ENCODE data around the gene ADAMTSL1. TPM values are rescaled to one million over a fixed set of nuclear protein-coding genes. Genes with fewer than 3 reads are reported as not detected.

ADAMTSL1 gene
- total RNA-seq, 1 experiment from 2014 or later: 0.94 TPM

- no peaks in the 10 kb centered on the region for H3K36me3 Mint-ChIP-seq
- H3K27me3 Mint-ChIP-seq (ENCODE audit: low read depth): no peaks in the 10 kb centered on the region
- TF ChIP-seq NFE2L1 (CRISPR knock-in tag; IDR thresholded peaks at IDR 0.05) (no peak), FOXJ3 (CRISPR knock-in tag; IDR thresholded peaks at IDR 0.05; ENCODE audit: borderline replicate concordance) (no peak), EMX1 (CRISPR knock-in tag; IDR thresholded peaks at IDR 0.05) (no peak), NR2C2 (CRISPR knock-in tag; IDR thresholded peaks at IDR 0.05) (no peak)
- DNase-seq (ENCODE audit: low spot score) (no peak), ATAC-seq (no peak)
- ChIA-PET POLR2A (no interaction called here), CTCF (interaction anchor here (1.4 to 1.7 kb wide), 2 partner anchors 35 to 987 kb away, joined by 3 to 6 read pairs; no protein-coding TSS in a partner anchor)
- H3K9me3 Mint-ChIP-seq: no peaks in the 10 kb centered on the region
- H3K4me1 Mint-ChIP-seq: peaks cover 37% of the 10 kb centered on the region
- no peak overlapping the region for H3K4me3 Mint-ChIP-seq
- no peak overlapping the region for H3K27ac Mint-ChIP-seq
Observed at GRCh38 chr9:18477719-18478118, 3.8 kb downstream of the ADAMTSL1 start.

GRCh38 chr9:18478501-18479361, 4.8 kb downstream of the ADAMTSL1 start:
- Mint-ChIP-seq H3K27ac (no peak overlapping the region), H3K27me3 (ENCODE audit: low read depth) (no peaks in the 10 kb centered on the region), H3K9me3 (no peaks in the 10 kb centered on the region), H3K36me3 (no peaks in the 10 kb centered on the region), H3K4me1 (peaks cover 29% of the 10 kb centered on the region), H3K4me3 (no peak overlapping the region)
- POLR2A ChIA-PET: no interaction called here
- ATAC-seq: no peak
- no peak for DNase-seq (ENCODE audit: low spot score)
- TF ChIP-seq ZNF416 (CRISPR knock-in tag; IDR thresholded peaks at IDR 0.05) (no peak), ESRRA (CRISPR knock-in tag; IDR thresholded peaks at IDR 0.05; ENCODE audit: borderline replicate concordance) (no peak), KAT7 (CRISPR knock-in tag; IDR thresholded peaks at IDR 0.05; ENCODE audit: borderline replicate concordance) (no peak)
- CTCF ChIA-PET: interaction anchor here (1.7 kb wide), 1 partner anchor 36 kb away, joined by 3 read pairs; no protein-coding TSS in a partner anchor

- POLR2A ChIA-PET: no interaction called here
- H3K27ac Mint-ChIP-seq: no peak overlapping the region
- H3K9me3 Mint-ChIP-seq: no peaks in the 10 kb centered on the region
- no peaks in the 10 kb centered on the region for H3K36me3 Mint-ChIP-seq
- H3K27me3 Mint-ChIP-seq (ENCODE audit: low read depth): no peaks in the 10 kb centered on the region
- ATAC-seq: no peak
- TF ChIP-seq ELF4 (CRISPR knock-in tag; IDR thresholded peaks at IDR 0.05; ENCODE audit: low read depth) (no peak), ZNF232 (CRISPR knock-in tag; IDR thresholded peaks at IDR 0.05) (no peak), ZNF281 (CRISPR knock-in tag; IDR thresholded peaks at IDR 0.05) (no peak)
- peaks cover 22% of the 10 kb centered on the region for H3K4me1 Mint-ChIP-seq
- DNase-seq (ENCODE audit: low spot score): no peak
- H3K4me3 Mint-ChIP-seq: no peak overlapping the region
- CTCF ChIA-PET: interaction anchor here (1.7 kb wide), 1 partner anchor 37 kb away, joined by 3 read pairs; no protein-coding TSS in a partner anchor
Observed at GRCh38 chr9:18479405-18479804, 5.5 kb downstream of the ADAMTSL1 start.

GRCh38 chr9:18480662-18481093, 6.7 kb downstream of the ADAMTSL1 start:
- Mint-ChIP-seq H3K27me3 (ENCODE audit: low read depth) (no peaks in the 10 kb centered on the region), H3K4me3 (no peak overlapping the region), H3K36me3 (no peaks in the 10 kb centered on the region), H3K27ac (no peak overlapping the region), H3K9me3 (no peaks in the 10 kb centered on the region), H3K4me1 (peaks cover 16% of the 10 kb centered on the region)
- ChIA-PET CTCF (no interaction called here), POLR2A (interaction anchor here (0.6 kb wide), 1 partner anchor 61 kb away, joined by 4 read pairs; no protein-coding TSS in a partner anchor)
- ATAC-seq (no peak), DNase-seq (ENCODE audit: low spot score) (no peak)
- TF ChIP-seq ZNF138 (CRISPR knock-in tag; conservative IDR thresholded peaks at IDR 0.05) (no peak), ZNF416 (CRISPR knock-in tag; IDR thresholded peaks at IDR 0.05) (no peak), RELA (CRISPR knock-in tag; IDR thresholded peaks at IDR 0.05; ENCODE audit: borderline replicate concordance) (no peak), KAT7 (CRISPR knock-in tag; IDR thresholded peaks at IDR 0.05; ENCODE audit: borderline replicate concordance) (no peak)

- Mint-ChIP-seq H3K27me3 (ENCODE audit: low read depth) (no peaks in the 10 kb centered on the region), H3K27ac (no peak overlapping the region), H3K36me3 (no peaks in the 10 kb centered on the region), H3K4me1 (peaks cover 10% of the 10 kb centered on the region), H3K9me3 (no peaks in the 10 kb centered on the region), H3K4me3 (no peak overlapping the region)
- ChIA-PET POLR2A (no interaction called here), CTCF (no interaction called here)
- ATAC-seq (no peak), DNase-seq (ENCODE audit: low spot score) (no peak)
- no peak for TF ChIP-seq JUN (CRISPR knock-in tag; IDR thresholded peaks at IDR 0.05)
- TF ChIP-seq RELA (CRISPR knock-in tag; IDR thresholded peaks at IDR 0.05; ENCODE audit: borderline replicate concordance): no peak
- no peak for TF ChIP-seq ERG (CRISPR knock-in tag; IDR thresholded peaks at IDR 0.05)
- TF ChIP-seq SMAD3 (CRISPR knock-in tag; IDR thresholded peaks at IDR 0.05; ENCODE audit: borderline replicate concordance): no peak
- no peak for TF ChIP-seq PRRX2 (CRISPR knock-in tag; IDR thresholded peaks at IDR 0.05)
- no peak for TF ChIP-seq STAT6 (CRISPR knock-in tag; conservative IDR thresholded peaks at IDR 0.05; ENCODE audit: low read depth)
- TF ChIP-seq ZNF416 (CRISPR knock-in tag; IDR thresholded peaks at IDR 0.05): no peak
Observed at GRCh38 chr9:18482371-18482770, 8.4 kb downstream of the ADAMTSL1 start.
